HG02610 (cell line): Measurements from ENCODE around the gene TBX21.
"Not testable (repeated sequence)": the region's sequence is repeated elsewhere in the genome, so short reads cannot be mapped to it uniquely, and the experiment has no call there.

Source experiments
- ATAC-seq: cut with Tn5 transposase; IDR thresholded peaks from one replicate; pipeline ENCODE4 v1.9.1; 2021; ENCODE audit warnings: mild to moderate bottlenecking, moderate library complexity; ENCODE audit not compliant: unreplicated experiment

The TBX21 gene

DNA sequence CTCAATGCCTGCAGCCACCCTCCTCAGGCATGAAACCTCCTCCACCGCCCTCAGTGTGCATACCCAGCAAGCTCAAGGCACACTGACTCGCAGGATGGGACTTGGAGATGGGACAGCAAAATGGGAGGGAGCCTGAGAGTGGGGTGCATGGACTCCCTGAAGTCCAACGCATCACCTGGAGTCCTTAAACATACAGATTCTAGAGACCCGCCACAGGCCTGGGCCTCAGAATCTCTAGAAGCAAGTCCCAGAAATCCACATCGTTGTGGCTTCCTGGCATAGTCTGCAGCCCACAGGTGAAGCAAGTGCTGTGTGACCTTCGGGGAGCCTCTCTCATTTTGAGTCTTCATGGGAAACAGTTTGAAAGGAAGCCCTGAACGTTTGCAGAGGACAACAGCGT is 3.6 kb upstream of the TBX21 start:
- ATAC-seq = no peak

DNA sequence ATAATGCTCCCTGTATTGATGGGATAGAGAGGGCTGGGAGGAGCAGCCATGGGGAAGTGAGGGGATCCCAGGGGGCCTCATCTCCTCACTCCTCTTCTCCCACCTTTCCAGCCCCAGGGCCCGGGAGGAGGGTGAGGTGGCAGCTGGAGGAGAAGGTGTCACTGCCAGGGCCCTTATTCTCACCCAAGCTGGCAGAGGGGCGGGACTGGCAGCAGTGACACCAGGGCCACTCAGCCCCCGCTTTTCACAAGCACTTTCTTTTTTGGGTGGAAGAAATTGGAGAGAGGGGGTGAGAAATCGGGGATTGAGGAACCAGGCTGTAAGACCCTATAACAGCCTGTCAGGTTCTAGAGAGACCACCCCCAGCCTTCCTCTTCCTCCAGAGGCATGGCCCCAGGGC is 2.4 kb upstream of the TBX21 start:
- no peak for ATAC-seq

DNA sequence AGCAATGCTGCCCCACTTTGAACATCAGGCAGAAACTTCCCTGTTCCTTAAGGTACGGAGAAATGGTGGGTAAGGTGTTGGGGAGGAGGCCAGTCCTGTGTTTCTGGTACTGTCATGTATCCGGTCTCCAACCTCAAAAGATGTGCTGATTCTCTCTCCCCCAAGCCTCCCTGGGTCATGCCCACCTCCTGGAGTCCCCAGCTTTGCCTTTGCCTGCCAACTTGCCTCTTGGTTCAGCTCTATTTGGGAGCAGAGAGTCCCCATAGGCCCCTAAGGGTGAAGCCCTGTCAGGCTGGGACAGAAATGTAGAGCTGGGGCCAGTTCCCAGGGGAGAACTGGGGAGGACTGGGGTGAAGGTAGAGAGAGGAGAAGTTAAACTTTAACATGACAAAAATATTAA is 1.6 kb upstream of the TBX21 start:
- no peak for ATAC-seq

DNA sequence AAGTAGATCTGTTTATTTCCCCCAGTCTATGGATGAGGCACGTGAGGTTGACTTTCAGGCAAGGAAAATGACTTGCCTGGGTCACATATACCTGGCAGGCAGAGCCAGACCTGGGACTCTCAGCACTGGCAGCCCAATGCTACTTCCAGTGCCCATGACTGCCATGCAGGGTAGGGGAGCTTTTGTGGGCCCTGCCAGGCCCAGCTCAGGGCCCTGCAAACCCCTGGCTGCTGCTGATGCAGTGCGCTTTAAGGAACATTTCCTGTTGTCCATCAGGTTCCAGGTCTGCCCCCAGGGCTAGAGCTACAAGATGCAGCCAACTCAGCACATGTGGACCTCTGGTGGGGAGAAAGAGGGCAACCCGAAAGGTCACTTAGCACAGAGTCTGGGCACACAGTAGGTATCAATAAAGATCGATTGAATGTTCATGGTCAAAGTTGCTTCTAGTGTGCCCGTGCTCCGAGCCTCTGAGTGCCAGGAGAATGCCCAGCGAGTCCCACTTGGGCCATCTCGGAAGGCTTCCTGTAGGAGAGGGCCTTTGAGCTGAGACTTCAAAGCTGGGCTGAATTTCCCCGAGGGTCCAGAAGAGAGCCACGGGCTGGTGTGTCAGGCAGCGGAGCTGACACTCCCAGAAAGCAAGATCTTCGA is 513 bp upstream of the TBX21 start:
- ATAC-seq = no peak

DNA sequence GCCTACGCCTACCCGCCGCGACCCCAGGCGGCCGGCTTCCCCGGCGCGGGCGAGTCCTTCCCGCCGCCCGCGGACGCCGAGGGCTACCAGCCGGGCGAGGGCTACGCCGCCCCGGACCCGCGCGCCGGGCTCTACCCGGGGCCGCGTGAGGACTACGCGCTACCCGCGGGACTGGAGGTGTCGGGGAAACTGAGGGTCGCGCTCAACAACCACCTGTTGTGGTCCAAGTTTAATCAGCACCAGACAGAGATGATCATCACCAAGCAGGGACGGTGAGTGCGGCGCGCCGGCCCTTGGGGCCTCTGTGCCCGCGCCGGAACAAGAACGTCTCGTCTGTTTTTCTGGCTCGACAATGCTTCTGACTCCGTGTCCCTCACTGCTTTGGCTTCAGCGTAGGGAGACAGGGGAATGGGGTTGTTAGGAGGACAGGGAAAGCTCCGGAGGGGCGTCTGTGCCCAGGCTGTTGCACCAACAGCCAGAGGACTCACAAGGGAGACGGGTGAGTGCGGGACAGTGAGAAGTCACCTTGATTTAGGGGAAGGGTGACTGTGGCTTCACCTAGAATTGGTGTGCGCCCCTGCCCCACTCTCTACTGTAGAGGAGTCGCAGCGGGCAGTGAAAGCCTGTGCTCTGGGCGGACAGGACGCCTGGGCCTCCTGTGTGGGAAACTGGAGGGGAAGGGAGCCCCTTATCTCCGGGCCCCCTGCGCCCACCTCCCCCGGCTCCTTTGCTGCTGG is 806 bp downstream of the TBX21 start:
- ATAC-seq = peak; percentile 1

DNA sequence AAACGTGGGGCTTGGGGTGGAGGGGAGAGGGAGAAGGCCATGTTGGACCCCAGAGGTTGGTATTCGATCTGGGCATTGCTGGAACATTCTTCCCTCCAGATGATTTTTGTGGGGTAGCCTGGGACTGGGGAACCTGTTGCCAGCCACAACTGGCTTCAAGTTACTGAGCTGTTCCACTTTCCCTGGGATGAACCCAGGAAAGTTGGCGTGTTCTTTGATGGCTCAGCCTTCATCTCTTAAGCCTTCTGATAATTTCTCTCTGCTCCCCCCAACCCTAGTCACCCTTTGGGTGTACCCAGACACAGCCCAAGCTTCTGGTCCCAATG is 2.1 kb downstream of the TBX21 start:
- ATAC-seq = no peak

DNA sequence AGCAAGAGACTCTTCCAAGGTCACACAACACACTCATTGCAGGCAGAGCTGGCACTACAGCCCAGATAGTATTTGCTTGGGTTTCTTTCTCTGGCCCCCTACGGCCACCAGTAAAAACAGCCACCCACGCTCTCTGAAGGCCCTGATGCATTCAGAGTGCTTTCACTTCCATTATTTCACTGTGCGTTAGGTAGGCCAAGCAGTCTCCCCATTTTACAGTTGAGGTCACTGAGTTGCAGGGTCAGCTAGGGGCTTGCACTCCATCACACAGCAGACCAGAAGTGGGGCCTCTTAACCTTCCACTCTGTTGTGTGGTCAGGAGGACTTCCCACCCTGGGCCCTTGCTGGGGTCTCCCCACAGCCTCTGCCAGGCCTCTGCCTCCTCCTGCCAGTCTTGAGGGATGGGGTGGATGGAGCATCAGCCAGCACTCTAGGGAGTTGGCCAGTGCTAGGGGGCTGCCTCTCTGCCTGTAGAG is 2.5 kb downstream of the TBX21 start:
- ATAC-seq = peak; percentile 63

DNA sequence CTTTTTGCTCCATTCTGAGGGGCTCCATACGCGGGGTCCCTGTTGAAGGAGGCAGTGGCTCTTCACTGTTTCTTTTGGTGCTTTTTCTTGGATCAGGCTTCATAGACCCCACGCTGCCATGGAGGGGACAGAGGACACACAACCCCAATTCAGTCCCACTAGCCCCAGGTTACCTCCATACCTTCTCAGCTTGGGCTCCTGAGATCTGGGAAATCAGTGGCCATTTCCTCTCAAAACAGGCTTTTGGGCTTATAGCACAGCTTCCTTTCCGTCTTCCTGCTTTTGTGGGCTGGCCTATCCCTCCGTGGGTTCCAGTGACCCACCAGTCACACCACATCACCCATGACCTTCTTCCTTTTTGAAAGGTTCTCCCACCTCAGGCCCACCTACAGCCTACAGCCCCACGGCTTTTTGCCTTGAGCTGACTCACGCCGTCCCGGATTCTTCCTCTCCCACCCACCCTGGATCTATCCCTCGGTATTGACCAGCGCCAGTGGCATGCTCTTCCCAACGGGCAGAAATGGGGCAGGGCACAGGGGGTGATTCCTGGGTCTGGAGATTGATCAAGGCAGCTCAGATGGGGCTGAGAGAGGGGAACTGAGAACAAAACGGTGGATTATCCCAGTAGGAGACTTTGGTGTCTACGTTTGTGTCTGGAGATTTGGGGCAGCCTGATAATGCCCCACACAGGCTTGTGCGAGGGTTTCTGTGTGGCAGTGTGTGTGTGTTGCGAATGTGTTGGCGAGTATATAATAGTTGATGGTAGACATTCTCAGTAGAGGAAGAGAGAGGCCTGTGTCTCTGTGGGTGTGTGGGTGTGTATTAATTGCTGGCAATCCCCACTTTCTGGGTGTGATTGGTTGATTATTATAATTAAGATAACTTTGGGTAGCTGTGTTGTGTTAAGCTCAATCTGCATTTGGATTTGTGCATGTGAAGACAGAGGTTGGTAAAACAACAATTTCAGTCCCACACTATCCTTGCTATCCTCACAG is 3.8 kb downstream of the TBX21 start:
- no peak for ATAC-seq

DNA sequence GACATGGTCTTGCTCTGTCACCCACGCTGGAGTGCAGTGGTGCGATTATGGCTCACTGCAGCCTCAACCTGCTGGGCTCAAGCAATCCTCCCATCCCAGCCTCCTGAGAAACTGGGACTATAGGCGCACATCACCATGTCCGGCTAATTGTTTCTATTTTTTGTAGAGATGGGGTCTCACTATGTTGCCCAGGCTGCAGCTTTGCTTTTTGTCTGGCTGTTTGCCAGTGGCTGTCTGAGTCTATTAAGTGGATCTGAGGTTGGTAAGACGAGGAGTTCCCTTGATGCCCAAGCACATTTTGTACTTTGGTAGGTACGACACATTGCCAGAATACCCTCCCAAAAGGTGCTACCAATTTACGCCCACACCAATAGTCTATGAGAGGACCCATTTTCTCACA is 5.1 kb downstream of the TBX21 start:
- no peak for ATAC-seq

DNA sequence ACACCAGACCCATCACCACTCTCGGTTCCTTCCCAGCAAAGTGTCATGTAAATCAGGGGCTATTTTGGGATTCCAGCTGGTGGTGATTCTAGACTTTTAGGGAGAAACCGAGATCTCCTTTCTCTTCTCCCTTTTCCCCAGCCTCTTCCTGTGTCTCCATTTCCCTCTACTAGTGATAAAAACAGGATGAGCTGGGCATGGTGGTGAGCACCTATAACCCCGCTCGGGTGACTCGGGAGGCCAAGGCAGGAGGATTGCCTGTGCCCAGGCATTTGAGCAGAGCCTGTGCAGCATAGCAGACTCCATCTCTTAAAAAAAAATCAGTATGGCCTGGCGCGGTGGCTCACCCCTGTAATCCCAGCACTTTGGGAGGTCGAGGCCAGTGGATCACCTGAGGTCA is 6.1 kb downstream of the TBX21 start:
- ATAC-seq = no peak

DNA sequence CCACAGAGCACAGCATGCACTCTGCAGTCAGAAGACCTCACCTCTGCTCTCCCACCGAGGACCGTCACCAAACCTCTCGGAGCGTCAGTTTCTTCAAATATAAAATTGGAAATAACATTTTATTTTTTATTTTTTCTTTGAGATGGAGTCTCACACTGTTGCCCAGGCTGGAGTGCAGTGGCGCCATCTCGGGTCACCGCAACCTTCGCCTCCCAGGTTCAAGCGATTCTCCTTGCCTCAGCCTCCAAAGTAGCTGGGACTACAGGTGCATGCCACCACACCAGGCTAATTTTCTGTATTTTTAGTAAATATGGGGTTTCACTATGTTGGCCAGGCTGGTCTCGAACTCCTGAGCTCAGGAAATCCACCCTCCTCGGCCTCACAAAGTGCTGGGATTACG is 6.9 kb downstream of the TBX21 start:
- not testable (repeated sequence) for ATAC-seq

DNA sequence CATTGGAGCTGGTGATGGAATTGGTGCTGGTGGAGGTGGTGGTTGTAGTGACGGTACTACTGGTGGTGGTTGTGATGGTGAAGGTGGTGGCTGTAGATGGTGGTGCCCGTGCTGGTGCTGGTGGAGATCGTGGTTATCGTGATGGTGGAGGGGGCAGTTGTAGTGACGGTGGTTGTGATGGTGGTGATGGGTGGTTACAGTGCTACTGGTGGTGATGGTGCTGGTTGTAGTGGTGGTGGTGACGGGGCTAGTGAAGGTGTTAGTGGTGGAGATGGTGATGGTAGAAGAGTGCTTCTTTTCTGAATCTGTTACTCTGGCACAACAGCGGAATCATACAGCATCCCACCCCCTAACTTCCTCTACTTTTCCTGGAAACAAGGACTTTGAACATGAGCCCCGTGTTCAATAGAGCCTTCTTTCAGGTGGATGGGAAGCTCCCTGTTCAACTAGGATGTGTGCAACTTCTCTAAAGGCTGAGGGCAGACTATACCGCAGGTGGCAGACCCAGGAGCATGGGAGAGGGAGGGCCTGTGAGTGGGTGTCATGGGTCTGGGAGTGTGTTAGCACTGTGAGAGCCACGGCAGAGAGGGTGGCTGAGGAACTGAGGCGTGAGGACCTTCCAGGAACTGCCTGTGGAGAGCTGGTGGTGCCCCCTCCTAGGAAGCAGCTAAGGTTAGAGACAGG is 8.2 kb downstream of the TBX21 start:
- ATAC-seq = no peak

DNA sequence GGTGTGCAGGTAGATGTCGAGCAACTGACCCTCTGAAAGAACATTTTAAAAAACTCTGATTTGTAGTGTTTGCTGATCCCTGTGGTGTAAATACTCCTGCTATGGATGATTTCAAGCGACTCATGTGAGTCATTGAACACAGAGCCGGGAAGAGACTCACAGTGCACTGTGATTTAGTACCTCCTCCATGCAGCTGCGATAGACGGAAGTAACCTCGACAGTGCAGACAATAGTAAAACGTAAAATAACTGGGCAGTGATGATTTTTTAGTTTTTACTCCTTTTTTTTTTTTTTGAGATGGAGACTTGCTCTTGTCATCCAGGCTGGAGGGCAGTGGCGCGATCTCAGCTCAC is 8.7 kb downstream of the TBX21 start:
- no peak for ATAC-seq

DNA sequence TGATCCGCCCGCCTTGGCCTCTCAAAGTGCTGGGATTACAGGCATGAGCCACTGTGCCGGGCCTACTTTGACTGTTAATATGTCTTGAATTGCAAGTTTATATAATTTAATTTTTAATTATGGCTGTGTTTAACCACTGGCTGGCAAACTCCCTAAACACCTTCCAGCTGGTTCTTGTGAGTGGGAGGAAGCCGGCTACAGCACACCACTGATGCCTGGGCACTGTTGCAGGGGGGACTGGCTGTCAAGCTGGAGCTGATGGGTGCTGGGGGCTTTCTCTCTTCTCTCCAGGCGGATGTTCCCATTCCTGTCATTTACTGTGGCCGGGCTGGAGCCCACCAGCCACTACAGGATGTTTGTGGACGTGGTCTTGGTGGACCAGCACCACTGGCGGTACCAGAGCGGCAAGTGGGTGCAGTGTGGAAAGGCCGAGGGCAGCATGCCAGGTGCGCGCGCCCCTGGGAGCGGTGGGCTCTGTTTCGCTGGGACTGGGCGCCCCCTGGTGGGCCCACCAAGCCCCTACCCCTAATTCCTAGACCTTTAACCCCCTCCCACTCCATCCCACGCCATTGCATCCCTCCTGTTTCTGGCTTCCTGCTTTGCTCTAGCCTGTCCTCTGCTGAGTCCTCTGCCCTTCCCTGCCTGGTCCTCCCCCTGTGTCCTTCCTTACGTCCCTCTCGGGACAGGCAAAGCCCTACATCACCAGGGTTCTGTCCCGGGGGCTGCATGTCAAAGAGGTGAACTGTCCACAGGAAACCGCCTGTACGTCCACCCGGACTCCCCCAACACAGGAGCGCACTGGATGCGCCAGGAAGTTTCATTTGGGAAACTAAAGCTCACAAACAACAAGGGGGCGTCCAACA is 9.5 kb downstream of the TBX21 start:
- no peak for ATAC-seq

DNA sequence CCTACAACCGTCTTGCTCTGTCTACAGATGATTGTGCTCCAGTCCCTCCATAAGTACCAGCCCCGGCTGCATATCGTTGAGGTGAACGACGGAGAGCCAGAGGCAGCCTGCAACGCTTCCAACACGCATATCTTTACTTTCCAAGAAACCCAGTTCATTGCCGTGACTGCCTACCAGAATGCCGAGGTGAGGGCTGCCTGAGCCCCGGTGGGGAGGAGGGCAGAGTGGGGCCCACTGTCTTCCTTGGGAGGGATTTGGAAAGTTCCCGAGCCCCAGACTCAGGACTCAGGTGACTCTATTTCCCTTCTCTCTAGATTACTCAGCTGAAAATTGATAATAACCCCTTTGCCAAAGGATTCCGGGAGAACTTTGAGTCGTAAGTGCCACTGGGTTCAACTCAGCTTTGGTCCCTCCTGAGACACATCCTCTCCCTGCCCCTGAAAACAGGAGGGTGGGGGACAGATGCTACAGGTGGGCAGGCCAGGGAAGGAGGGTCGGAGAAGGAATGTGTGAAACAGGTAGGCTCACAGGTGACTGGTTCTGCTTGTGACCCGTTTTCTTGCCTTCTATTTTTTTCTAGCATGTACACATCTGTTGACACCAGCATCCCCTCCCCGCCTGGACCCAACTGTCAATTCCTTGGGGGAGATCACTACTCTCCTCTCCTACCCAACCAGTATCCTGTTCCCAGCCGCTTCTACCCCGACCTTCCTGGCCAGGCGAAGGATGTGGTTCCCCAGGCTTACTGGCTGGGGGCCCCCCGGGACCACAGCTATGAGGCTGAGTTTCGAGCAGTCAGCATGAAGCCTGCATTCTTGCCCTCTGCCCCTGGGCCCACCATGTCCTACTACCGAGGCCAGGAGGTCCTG is 11.4 kb downstream of the TBX21 start:
- ATAC-seq = no peak

DNA sequence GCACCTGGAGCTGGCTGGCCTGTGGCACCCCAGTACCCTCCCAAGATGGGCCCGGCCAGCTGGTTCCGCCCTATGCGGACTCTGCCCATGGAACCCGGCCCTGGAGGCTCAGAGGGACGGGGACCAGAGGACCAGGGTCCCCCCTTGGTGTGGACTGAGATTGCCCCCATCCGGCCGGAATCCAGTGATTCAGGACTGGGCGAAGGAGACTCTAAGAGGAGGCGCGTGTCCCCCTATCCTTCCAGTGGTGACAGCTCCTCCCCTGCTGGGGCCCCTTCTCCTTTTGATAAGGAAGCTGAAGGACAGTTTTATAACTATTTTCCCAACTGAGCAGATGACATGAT is 12.0 kb downstream of the TBX21 start:
- no peak for ATAC-seq

DNA sequence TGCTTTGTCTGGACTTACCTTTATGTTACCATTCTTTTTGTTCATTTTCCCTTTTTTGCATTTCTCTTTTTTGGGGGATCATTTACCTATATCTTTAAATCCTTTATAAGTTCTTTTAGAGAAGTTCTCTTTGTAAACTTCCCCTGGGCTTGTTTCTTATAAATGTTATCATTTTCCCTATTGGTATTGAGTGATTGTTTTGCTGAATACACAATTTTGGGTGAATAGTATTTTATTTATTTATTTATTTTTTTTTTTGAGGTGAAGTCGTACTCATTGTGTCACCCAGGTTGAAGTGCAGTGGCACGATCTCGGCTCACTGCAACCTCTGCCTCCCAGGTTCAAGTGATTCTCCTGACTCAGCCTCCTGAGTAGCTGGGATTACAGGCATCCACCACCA is 18.4 kb downstream of the TBX21 start:
- ATAC-seq = no peak

DNA sequence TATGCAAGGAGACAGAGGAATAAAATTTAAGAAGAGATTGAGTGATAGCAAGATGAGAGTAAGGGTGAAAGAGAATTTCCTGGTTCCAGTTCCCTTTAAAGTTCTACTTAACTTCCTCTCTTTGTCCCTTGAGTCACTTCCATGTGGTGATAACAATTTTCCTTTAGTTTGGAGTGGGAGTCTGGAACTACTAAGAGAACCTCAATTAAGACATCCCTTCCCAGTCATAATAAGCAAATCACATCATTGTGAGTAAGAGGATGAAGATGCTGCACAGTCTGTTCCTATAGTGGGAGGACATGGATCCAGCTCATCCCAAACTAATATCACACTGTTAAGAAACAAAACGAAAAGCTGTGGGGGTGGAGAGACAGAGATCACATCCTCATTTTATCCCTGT is 24.4 kb downstream of the TBX21 start:
- ATAC-seq = no peak

DNA sequence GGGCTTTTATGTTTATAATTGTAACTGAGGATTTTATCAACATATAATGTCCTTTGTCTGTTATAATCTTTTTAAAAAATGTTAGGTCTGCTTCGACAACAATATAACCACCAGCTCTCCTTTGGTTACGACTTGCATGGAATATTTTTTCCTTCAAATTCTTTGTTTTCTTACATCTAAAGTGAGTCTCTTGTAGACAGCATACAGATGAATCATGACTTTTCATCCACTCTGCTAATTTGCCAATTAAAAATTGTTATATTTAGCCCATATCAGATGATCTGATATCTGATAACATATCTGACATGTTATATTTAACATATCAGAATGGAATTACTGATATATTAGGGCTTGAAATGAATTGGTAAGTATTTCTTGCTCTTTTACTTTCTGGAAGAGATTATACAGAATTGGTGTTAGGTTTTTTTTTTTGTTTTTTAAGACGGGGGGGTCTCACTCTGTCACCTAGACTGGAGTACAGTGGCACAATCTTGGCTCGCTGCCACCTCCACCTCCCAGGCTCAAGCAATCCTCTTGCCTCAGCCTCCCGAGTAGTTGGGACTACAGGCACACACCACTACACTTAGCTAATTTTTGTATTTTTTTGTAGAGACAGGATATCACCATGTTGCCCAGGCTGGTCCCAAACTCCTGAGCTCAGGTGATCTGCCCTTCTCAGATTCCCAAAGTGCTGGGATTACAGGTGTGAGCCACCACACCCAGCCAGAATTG is 27.5 kb downstream of the TBX21 start:
- no peak for ATAC-seq
